GM12878 (cell line): ENCODE measurements around the gene POLE3. TPM values are rescaled to one million over a fixed set of nuclear protein-coding genes. Genes with fewer than 3 reads are reported as not detected.

ENCODE experiments used
- BCL11A ChIP-seq: IDR thresholded peaks from 2 replicates; pipeline ENCODE4 v1.6.1; 2011; ENCODE audit warnings: low read depth, low read length
- EP300 ChIP-seq, 2 experiments: fragments of 150-350 bp in 1 of 2; IDR thresholded peaks; 2 replicates each; pipeline ENCODE4 v1.6.1; 2011 to 2012; ENCODE audit warnings: low read depth in 2 of 2, low read length in 2 of 2, borderline replicate concordance in 1 of 2, improper control_type of control experiment in 1 of 2, inconsistent platforms in 1 of 2; ENCODE audit not compliant: control insufficient read depth in 1 of 2
- JUNB ChIP-seq: IDR thresholded peaks from 2 replicates; pipeline ENCODE4 v1.6.1; 2016; ENCODE audit warnings: antibody characterized with exemption, mild to moderate bottlenecking
- LARP7 ChIP-seq: fragments of 450-650 bp; IDR thresholded peaks from 2 replicates; pipeline ENCODE4 v1.6.1; 2017; ENCODE audit warnings: mild to moderate bottlenecking
- MYB ChIP-seq: fragments of 150-350 bp; IDR thresholded peaks from 2 replicates; pipeline ENCODE4 v1.6.1; 2014; ENCODE audit warnings: mild to moderate bottlenecking, low read depth, low read length, borderline replicate concordance
- MYC ChIP-seq: IDR thresholded peaks from 2 replicates; pipeline ENCODE4 v1.6.1; 2011; ENCODE audit warnings: mild to moderate bottlenecking, low read length, moderate library complexity, inconsistent platforms; ENCODE audit not compliant: insufficient read depth, insufficient replicate concordance, insufficient read length, severe bottlenecking
- NBN ChIP-seq: fragments of 450-650 bp; IDR thresholded peaks from 2 replicates; pipeline ENCODE4 v1.6.1; 2016
- NFXL1 ChIP-seq: fragments of 450-650 bp; IDR thresholded peaks from 2 replicates; pipeline ENCODE4 v1.6.1; 2017; ENCODE audit warnings: antibody characterized with exemption, mild to moderate bottlenecking, borderline replicate concordance
- NR2C1 ChIP-seq: fragments of 450-650 bp; IDR thresholded peaks from 2 replicates; pipeline ENCODE4 v1.6.1; 2017; ENCODE audit warnings: antibody characterized with exemption, mild to moderate bottlenecking, moderate library complexity
- NR2C2 ChIP-seq: IDR thresholded peaks from 2 replicates; pipeline ENCODE4 v1.6.1; 2011; ENCODE audit warnings: borderline replicate concordance, low read depth; ENCODE audit not compliant: control insufficient read depth, insufficient read length
- POLR2AphosphoS2 ChIP-seq: IDR thresholded peaks from 2 replicates; pipeline ENCODE4 v1.6.1; 2011; ENCODE audit warnings: low read depth, mild to moderate bottlenecking, low read length, improper control_type of control experiment, moderate library complexity
- POU2F2 ChIP-seq: IDR thresholded peaks from 3 replicates; pipeline ENCODE4 v1.6.1; 2011; ENCODE audit warnings: low read depth, mild to moderate bottlenecking, low read length, borderline replicate concordance
- RAD51 ChIP-seq: fragments of 450-650 bp; IDR thresholded peaks from 2 replicates; pipeline ENCODE4 v1.6.1; 2016; ENCODE audit warnings: moderate library complexity, mild to moderate bottlenecking, inconsistent platforms
- SPI1 ChIP-seq: IDR thresholded peaks from 2 replicates; pipeline ENCODE4 v1.6.1; 2011; ENCODE audit warnings: low read depth, mild to moderate bottlenecking, low read length, moderate library complexity, borderline replicate concordance; ENCODE audit not compliant: insufficient read depth
- SUPT20H ChIP-seq: IDR thresholded peaks from 2 replicates; pipeline ENCODE4 v1.6.1; 2011; ENCODE audit warnings: low read depth, mild to moderate bottlenecking, low read length, moderate library complexity, borderline replicate concordance; ENCODE audit not compliant: control insufficient read depth
- ZNF24 ChIP-seq: fragments of 450-650 bp; IDR thresholded peaks from 2 replicates; pipeline ENCODE4 v1.6.1; 2017; ENCODE audit warnings: antibody characterized with exemption, mild to moderate bottlenecking
- ZZZ3 ChIP-seq: IDR thresholded peaks from 2 replicates; pipeline ENCODE4 v1.6.1; 2011; ENCODE audit warnings: low read depth; ENCODE audit not compliant: control insufficient read depth, insufficient read length
- polyA plus RNA-seq, 11 experiments: library from polyadenylated mRNA; depleted of rRNA in 4 of 11; unstranded in 6 of 11; stranded (reverse) in 5 of 11; fragments of >200 nt; fragmentation: Nextera tagmentation in 4 of 11; fragmentation: Illumina TruSeq in 1 of 11; extraction: Ambion mirVana in 4 of 11; extraction: Trizol in 1 of 11; gene quantifications; 1 replicate in 1 of 11; 2 replicates in 10 of 11; pipeline versions ENCODE4 v1.2.1 to v1.2.3, GENCODE V29; 2011 to 2016; ENCODE audit warnings: inconsistent platforms in 2 of 11, missing spikeins in 2 of 11, low read depth in 1 of 11
- total RNA-seq, 4 experiments: library from RNA; depleted of rRNA in 3 of 4; stranded (reverse); fragments of >200 nt in 3 of 4; fragmentation: Illumina TruSeq in 1 of 4; extraction: Trizol in 1 of 4; gene quantifications; 2 replicates each; pipeline versions ENCODE4 v1.2.1 to v1.2.3, GENCODE V29; 2013 to 2021
- TF ChIP-seq, protein P1 (sequence below): fragments of 450-650 bp; formaldehyde crosslinking; IDR thresholded peaks from 2 replicates; pipeline ENCODE4 v1.4.0; 2020; ENCODE audit warnings: mild to moderate bottlenecking, moderate library complexity
- TF ChIP-seq, protein P2 (sequence below): IDR thresholded peaks from 2 replicates; pipeline ENCODE4 v1.6.1; 2011; ENCODE audit warnings: borderline replicate concordance, low read depth, mild to moderate bottlenecking, moderate library complexity, low read length; ENCODE audit not compliant: insufficient read depth, poor library complexity, severe bottlenecking
- TF ChIP-seq, protein P3 (sequence below): fragments of 450-650 bp; IDR thresholded peaks from 2 replicates; pipeline ENCODE4 v1.6.1; 2016; ENCODE audit warnings: mild to moderate bottlenecking
- TF ChIP-seq, protein P4 (sequence below): IDR thresholded peaks from 2 replicates; pipeline ENCODE4 v1.6.1; 2011; ENCODE audit warnings: low read depth, low read length, improper control_type of control experiment, borderline replicate concordance
- TF ChIP-seq, protein P5 (sequence below): IDR thresholded peaks from 2 replicates; pipeline ENCODE4 v1.6.1; 2012; ENCODE audit warnings: low read length, inconsistent platforms

The POLE3 gene
- total and polyA plus RNA-seq, 10 of the 15 experiments (the other 5 are each of a cell fraction or from before 2014, with no cell fraction given): 40.8 to 116 (median 80.2) TPM

DNA sequence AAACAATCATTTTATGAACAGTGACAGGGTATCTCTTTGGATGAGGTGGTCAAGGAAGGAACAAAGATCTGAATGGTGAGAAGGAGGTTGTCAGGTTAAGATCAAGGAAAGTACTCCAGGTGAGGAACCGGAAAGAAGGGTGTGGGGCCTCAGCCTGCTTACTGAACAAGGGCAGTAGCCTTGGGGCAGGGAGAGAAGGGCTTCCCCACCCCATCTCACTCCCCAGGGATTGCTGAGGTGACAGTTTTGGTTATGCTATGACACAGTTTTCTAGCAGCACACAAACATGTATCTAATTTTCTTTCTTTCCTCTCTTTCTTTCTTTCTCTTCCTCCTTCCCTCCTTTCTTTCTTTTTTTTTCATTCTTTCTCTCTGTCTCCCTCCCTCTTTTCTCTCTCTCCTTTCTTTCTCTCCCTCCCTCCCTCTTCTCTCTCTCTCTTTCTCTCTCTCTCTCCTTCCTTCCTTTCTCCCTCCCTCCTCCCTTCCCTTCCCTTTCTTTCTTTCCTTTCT is 29.6 kb downstream of the POLE3 start (continued):
- TF ChIP-seq, protein P1, sequence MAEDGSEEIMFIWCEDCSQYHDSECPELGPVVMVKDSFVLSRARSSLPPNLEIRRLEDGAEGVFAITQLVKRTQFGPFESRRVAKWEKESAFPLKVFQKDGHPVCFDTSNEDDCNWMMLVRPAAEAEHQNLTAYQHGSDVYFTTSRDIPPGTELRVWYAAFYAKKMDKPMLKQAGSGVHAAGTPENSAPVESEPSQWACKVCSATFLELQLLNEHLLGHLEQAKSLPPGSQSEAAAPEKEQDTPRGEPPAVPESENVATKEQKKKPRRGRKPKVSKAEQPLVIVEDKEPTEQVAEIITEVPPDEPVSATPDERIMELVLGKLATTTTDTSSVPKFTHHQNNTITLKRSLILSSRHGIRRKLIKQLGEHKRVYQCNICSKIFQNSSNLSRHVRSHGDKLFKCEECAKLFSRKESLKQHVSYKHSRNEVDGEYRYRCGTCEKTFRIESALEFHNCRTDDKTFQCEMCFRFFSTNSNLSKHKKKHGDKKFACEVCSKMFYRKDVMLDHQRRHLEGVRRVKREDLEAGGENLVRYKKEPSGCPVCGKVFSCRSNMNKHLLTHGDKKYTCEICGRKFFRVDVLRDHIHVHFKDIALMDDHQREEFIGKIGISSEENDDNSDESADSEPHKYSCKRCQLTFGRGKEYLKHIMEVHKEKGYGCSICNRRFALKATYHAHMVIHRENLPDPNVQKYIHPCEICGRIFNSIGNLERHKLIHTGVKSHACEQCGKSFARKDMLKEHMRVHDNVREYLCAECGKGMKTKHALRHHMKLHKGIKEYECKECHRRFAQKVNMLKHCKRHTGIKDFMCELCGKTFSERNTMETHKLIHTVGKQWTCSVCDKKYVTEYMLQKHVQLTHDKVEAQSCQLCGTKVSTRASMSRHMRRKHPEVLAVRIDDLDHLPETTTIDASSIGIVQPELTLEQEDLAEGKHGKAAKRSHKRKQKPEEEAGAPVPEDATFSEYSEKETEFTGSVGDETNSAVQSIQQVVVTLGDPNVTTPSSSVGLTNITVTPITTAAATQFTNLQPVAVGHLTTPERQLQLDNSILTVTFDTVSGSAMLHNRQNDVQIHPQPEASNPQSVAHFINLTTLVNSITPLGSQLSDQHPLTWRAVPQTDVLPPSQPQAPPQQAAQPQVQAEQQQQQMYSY (CRISPR knock-in tag): no peak
- no peak for TF ChIP-seq SUPT20H
- TF ChIP-seq NFXL1: no peak
- no peak for TF ChIP-seq MYC
- TF ChIP-seq, protein P2, sequence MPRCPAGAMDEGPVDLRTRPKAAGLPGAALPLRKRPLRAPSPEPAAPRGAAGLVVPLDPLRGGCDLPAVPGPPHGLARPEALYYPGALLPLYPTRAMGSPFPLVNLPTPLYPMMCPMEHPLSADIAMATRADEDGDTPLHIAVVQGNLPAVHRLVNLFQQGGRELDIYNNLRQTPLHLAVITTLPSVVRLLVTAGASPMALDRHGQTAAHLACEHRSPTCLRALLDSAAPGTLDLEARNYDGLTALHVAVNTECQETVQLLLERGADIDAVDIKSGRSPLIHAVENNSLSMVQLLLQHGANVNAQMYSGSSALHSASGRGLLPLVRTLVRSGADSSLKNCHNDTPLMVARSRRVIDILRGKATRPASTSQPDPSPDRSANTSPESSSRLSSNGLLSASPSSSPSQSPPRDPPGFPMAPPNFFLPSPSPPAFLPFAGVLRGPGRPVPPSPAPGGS: peak; percentile 53
- TF ChIP-seq JUNB: peak; percentile 72
- TF ChIP-seq, protein P3, sequence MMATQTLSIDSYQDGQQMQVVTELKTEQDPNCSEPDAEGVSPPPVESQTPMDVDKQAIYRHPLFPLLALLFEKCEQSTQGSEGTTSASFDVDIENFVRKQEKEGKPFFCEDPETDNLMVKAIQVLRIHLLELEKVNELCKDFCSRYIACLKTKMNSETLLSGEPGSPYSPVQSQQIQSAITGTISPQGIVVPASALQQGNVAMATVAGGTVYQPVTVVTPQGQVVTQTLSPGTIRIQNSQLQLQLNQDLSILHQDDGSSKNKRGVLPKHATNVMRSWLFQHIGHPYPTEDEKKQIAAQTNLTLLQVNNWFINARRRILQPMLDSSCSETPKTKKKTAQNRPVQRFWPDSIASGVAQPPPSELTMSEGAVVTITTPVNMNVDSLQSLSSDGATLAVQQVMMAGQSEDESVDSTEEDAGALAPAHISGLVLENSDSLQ: peak; percentile 62; the same call in 1 of the 2 replicates
- no peak for TF ChIP-seq MYB
- no peak for TF ChIP-seq ZZZ3
- TF ChIP-seq, protein P4, sequence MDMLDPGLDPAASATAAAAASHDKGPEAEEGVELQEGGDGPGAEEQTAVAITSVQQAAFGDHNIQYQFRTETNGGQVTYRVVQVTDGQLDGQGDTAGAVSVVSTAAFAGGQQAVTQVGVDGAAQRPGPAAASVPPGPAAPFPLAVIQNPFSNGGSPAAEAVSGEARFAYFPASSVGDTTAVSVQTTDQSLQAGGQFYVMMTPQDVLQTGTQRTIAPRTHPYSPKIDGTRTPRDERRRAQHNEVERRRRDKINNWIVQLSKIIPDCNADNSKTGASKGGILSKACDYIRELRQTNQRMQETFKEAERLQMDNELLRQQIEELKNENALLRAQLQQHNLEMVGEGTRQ: peak; percentile 37
- no peak for TF ChIP-seq LARP7
- no peak for TF ChIP-seq ZNF24
- peak; percentile 58; the same call in 1 of the 2 replicates for TF ChIP-seq BCL11A
- TF ChIP-seq NBN: peak; percentile 97
- TF ChIP-seq EP300 (IDR thresholded peaks at IDR 0.05; ENCODE audit: borderline replicate concordance in 1 of 2, control insufficient read depth in 1 of 2, low read depth in 2 of 2, low read length in 2 of 2): peak in 1 of 2 experiments; percentile 80; a peak in 2 of 4 replicates
- TF ChIP-seq RAD51: 0 out of 2 replicates have a peak, but pooled peaks have one; percentile 12
- no peak for TF ChIP-seq NR2C2
- TF ChIP-seq, protein P5, sequence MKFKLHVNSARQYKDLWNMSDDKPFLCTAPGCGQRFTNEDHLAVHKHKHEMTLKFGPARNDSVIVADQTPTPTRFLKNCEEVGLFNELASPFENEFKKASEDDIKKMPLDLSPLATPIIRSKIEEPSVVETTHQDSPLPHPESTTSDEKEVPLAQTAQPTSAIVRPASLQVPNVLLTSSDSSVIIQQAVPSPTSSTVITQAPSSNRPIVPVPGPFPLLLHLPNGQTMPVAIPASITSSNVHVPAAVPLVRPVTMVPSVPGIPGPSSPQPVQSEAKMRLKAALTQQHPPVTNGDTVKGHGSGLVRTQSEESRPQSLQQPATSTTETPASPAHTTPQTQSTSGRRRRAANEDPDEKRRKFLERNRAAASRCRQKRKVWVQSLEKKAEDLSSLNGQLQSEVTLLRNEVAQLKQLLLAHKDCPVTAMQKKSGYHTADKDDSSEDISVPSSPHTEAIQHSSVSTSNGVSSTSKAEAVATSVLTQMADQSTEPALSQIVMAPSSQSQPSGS: no peak
- no peak for TF ChIP-seq POU2F2
- no peak for TF ChIP-seq POLR2AphosphoS2
- TF ChIP-seq SPI1: peak; percentile 58
- no peak for TF ChIP-seq NR2C1
